Uterus (tissue), 4 donors: ENCODE results near the gene PACRG. TPM values are rescaled to one million over a fixed set of nuclear protein-coding genes. Genes with fewer than 3 reads are reported as not detected.

Source experiments
- DNase-seq, 2 donors: peaks; one replicate each; pipeline ENCODE4 v3.0.0-alpha.2; 2019 to 2020
- H3K27ac ChIP-seq, 2 donors: fragments of 200-600 bp; sonication (generic); 1 replicate in 1 of 2; 2 replicates in 1 of 2; pipeline ENCODE4 v1.5.1; 2016 to 2018
- H3K27me3 ChIP-seq, 2 donors: fragments of 200-600 bp; sonication (generic); one replicate each; pipeline ENCODE4 v1.5.1; 2018 to 2019; ENCODE audit warnings: control low read depth in 1 of 2
- H3K36me3 ChIP-seq, 2 donors: fragments of 200-600 bp; sonication (generic); one replicate each; pipeline ENCODE4 v1.5.1; 2019; ENCODE audit warnings: control low read depth in 1 of 2
- H3K4me1 ChIP-seq, 2 donors: fragments of 200-600 bp; sonication (generic); one replicate each; pipeline ENCODE4 v1.5.1; 2018 to 2019; ENCODE audit warnings: control low read depth in 1 of 2
- H3K4me3 ChIP-seq, 2 donors: fragments of 200-600 bp; sonication (generic); 1 replicate in 1 of 2; 2 replicates in 1 of 2; pipeline ENCODE4 v1.5.1; 2018 to 2019; ENCODE audit warnings: mild to moderate bottlenecking in 1 of 2
- H3K9me3 ChIP-seq, 2 donors: fragments of 200-600 bp; sonication (generic); one replicate each; pipeline ENCODE4 v1.5.1; 2019; ENCODE audit warnings: control low read depth in 1 of 2
- CTCF ChIP-seq, 4 experiments: fragments of 200-600 bp in 2 of 4; fragments of 450-650 bp in 2 of 4; sonication (generic) in 2 of 4; IDR thresholded peaks; one replicate each; pipeline ENCODE4 v1.5.1; 2016 to 2019; ENCODE audit warnings: antibody characterized with exemption in 4 of 4, mild to moderate bottlenecking in 2 of 4, moderate library complexity in 1 of 4
- POLR2A ChIP-seq, 2 donors: fragments of 450-650 bp; IDR thresholded peaks; one replicate each; pipeline ENCODE4 v1.6.1; 2016; ENCODE audit warnings: antibody characterized with exemption in 2 of 2, mild to moderate bottlenecking in 1 of 2, moderate library complexity in 1 of 2
- intact Hi-C: fragments of 100-400 bp; cut with DNase I; formaldehyde crosslinking; loops from one replicate; pipeline ENCODE4 v1.15.1; 2023; ENCODE audit warnings: low total_unique reads
- total RNA-seq, 4 donors: library from RNA; depleted of rRNA in 3 of 4; stranded (reverse); fragments of >200 nt in 3 of 4; gene quantifications; one replicate each; pipeline versions ENCODE4 v1.1.0 to v1.2.4, GENCODE V29; 2014 to 2023
- donor health status: DM: yes; HTN: yes; CAD: no.

PACRG gene
- total RNA-seq, 4 donors from 2014 or later = 4.6 to 12.3 (median 7.5) TPM

- intact Hi-C loops = no loop called here
- H3K4me3 ChIP-seq = no peak overlapping the region
These were observed 129.6 kb downstream of the PACRG start for GRCh38 chr6:162857326-162857725.

GRCh38 chr6:162862462-162862861, 134.7 kb downstream of the PACRG start:
- no peak overlapping the region for H3K27ac ChIP-seq
- H3K27me3 ChIP-seq = no peaks in the 10 kb centered on the region
- DNase-seq = no peak
- H3K4me3 ChIP-seq = no peak overlapping the region
- no peaks in the 10 kb centered on the region for H3K36me3 ChIP-seq
- intact Hi-C loops = no loop called here
- no peaks in the 10 kb centered on the region for H3K4me1 ChIP-seq
- TF ChIP-seq POLR2A (IDR thresholded peaks at IDR 0.05) (no peak), CTCF (IDR thresholded peaks at IDR 0.05) (no peak)
- no peaks in the 10 kb centered on the region for H3K9me3 ChIP-seq

More at GRCh38 chr6:162857326-162857725, 129.6 kb downstream of the PACRG start:
- Histone ChIP-seq H3K27me3 (no peaks in the 10 kb centered on the region), H3K9me3 (no peaks in the 10 kb centered on the region), H3K36me3 (no peaks in the 10 kb centered on the region), H3K4me1 (no peaks in the 10 kb centered on the region), H3K27ac (no peak overlapping the region)
- no peak for TF ChIP-seq CTCF (IDR thresholded peaks at IDR 0.05)
- TF ChIP-seq POLR2A (IDR thresholded peaks at IDR 0.05) = no peak
- DNase-seq = no peak

- no peak overlapping the region for H3K4me3 ChIP-seq
- H3K27me3 ChIP-seq = no peaks in the 10 kb centered on the region
- H3K36me3 ChIP-seq = no peaks in the 10 kb centered on the region
- DNase-seq = no peak
- H3K4me1 ChIP-seq = no peaks in the 10 kb centered on the region
- H3K9me3 ChIP-seq = no peaks in the 10 kb centered on the region
- H3K27ac ChIP-seq = no peak overlapping the region
- TF ChIP-seq POLR2A (IDR thresholded peaks at IDR 0.05) = no peak
- TF ChIP-seq CTCF (IDR thresholded peaks at IDR 0.05) = no peak
- intact Hi-C loops = no loop called here
These were observed 135.2 kb downstream of the PACRG start for GRCh38 chr6:162862941-162863340.

GRCh38 chr6:162863821-162864220, 136.0 kb downstream of the PACRG start:
- intact Hi-C loops = no loop called here
- no peak overlapping the region for H3K27ac ChIP-seq
- TF ChIP-seq CTCF (IDR thresholded peaks at IDR 0.05) = no peak
- no peak for TF ChIP-seq POLR2A (IDR thresholded peaks at IDR 0.05)

GRCh38 chr6:162864911-162865310, 137.1 kb downstream of the PACRG start:
- intact Hi-C loops = no loop called here
- H3K9me3 ChIP-seq = no peaks in the 10 kb centered on the region

More at GRCh38 chr6:162863821-162864220, 136.0 kb downstream of the PACRG start:
- H3K36me3 ChIP-seq = no peaks in the 10 kb centered on the region
- H3K9me3 ChIP-seq = no peaks in the 10 kb centered on the region
- H3K4me3 ChIP-seq = no peak overlapping the region
- no peak for DNase-seq
- no peaks in the 10 kb centered on the region for H3K4me1 ChIP-seq
- H3K27me3 ChIP-seq = no peaks in the 10 kb centered on the region

More at GRCh38 chr6:162864911-162865310, 137.1 kb downstream of the PACRG start:
- Histone ChIP-seq H3K36me3 (no peaks in the 10 kb centered on the region), H3K27ac (no peak overlapping the region), H3K27me3 (no peaks in the 10 kb centered on the region), H3K4me1 (no peaks in the 10 kb centered on the region), H3K4me3 (no peak overlapping the region)
- no peak for DNase-seq
- TF ChIP-seq CTCF (IDR thresholded peaks at IDR 0.05) (no peak), POLR2A (IDR thresholded peaks at IDR 0.05) (no peak)
